Measurements from ENCODE around the gene GREM2. TPM values are rescaled to one million over a fixed set of nuclear protein-coding genes. Genes with fewer than 3 reads are reported as not detected.

The GREM2 gene
- total and polyA plus RNA-seq, 10 of the 15 experiments (the other 5 are each of a cell fraction or from before 2014, with no cell fraction given), result not detected

- no peak for TF ChIP-seq ZNF592 (IDR thresholded peaks at IDR 0.05)
- no peak for TF ChIP-seq PBX3 (IDR thresholded peaks at IDR 0.05; ENCODE audit: insufficient replicate concordance, low read depth, low read length)
- no peak for TF ChIP-seq BCL3 (IDR thresholded peaks at IDR 0.05; ENCODE audit: borderline replicate concordance, insufficient read depth, low read depth, low read length, poor library complexity, severe bottlenecking)
- TF ChIP-seq SREBF1 (IDR thresholded peaks at IDR 0.05; ENCODE audit: low read length), result no peak
- TF ChIP-seq TCF12 (IDR thresholded peaks at IDR 0.05; ENCODE audit: low read depth, low read length), result no peak
- TF ChIP-seq EGR1 (IDR thresholded peaks at IDR 0.05; ENCODE audit: borderline replicate concordance in 1 of 2, low read depth in 2 of 2, low read length in 2 of 2), result no peak
- TF ChIP-seq POLR2AphosphoS2 (IDR thresholded peaks at IDR 0.05; ENCODE audit: low read depth, low read length), result no peak
- TF ChIP-seq PAX5 (IDR thresholded peaks at IDR 0.05; ENCODE audit: borderline replicate concordance, low read depth, low read length), result no peak
- no peak for TF ChIP-seq NFYB (IDR thresholded peaks at IDR 0.05; ENCODE audit: insufficient read depth, low read depth, low read length)
- no peak for TF ChIP-seq SUPT20H (IDR thresholded peaks at IDR 0.05; ENCODE audit: borderline replicate concordance, control insufficient read depth, low read depth, low read length)
Observed at GRCh38 chr1:240498335-240498734, 113.6 kb downstream of the GREM2 start (continued).

Data from GM12878 (cell line).